ENCODE measurements around the gene CPD. TPM values are rescaled to one million over a fixed set of nuclear protein-coding genes. Genes with fewer than 3 reads are reported as not detected.
A peak's percentile ranks its signal among the peaks of the same experiment; 100 is the strongest.

The CPD gene
- 10 to 100 TPM; 33.7 to 99.5 (median 42.2) TPM for total RNA-seq
- polyA plus RNA-seq = 10 to 100 TPM in 1 of 3 donors, 1 to 10 TPM in 2; 3.9 to 13.7 (median 6.6) TPM

- DNase-seq = peak; percentile 98
- TF ChIP-seq CTCF (IDR thresholded peaks at IDR 0.05) = no peak
- TF ChIP-seq POLR2A (IDR thresholded peaks at IDR 0.05) = peak; percentile 77 to 83
- peak; percentile 84 to 97 (median 94) for TF ChIP-seq POLR2AphosphoS5 (IDR thresholded peaks at IDR 0.05)
- Histone ChIP-seq H3K4me1 (peaks cover 0 to 41% (median 30%) of the 10 kb centered on the region in 4 donors), H3K9me3 (no peaks in the 10 kb centered on the region), H3K27ac (peak within 1 kb of the TSS; percentile 89 to 94 (median 94)), H3K4me3 (peak within 1 kb of the TSS; percentile 82 to 98 (median 90)), H3K36me3 (no peaks in the 10 kb centered on the region), H3K27me3 (no peaks in the 10 kb centered on the region)
- WGBS, 2 donors = 0 to 1% methylated on average over 59 of the region's 59 CpGs
- intact Hi-C loops (cut with DNase I) = loop anchor here (2.0 to 5.0 kb wide), 2 partner anchors 86 to 262 kb away; partner anchors contain the start of gene NSRP1
Observed at GRCh38 chr17:30378825-30379302, at the start of gene CPD. CPD (plus strand) TSS chr17:30378927; CDS start chr17:30378981, 54 bp downstream.

GRCh38 chr17:30332057-30332542 lies 46.6 kb upstream of the CPD start:
- TF ChIP-seq POLR2AphosphoS5 (IDR thresholded peaks at IDR 0.05) (no peak), CTCF (IDR thresholded peaks at IDR 0.05) (no peak), EP300 (IDR thresholded peaks at IDR 0.05) (no peak), POLR2A (IDR thresholded peaks at IDR 0.05) (no peak)
- H3K4me1 ChIP-seq = no peaks in the 10 kb centered on the region
- 12 to 26% methylated on average over 4 of the region's 4 CpGs for whole genome bisulfite sequencing, 2 donors
- no peak for DNase-seq
- intact Hi-C loops (cut with DNase I) = no loop called here
- peaks cover 0 to 4% (median 0%) of the 10 kb centered on the region in 3 donors for H3K27me3 ChIP-seq
- no peaks in the 10 kb centered on the region for H3K36me3 ChIP-seq
- no peak overlapping the region for H3K27ac ChIP-seq
- H3K4me3 ChIP-seq = no peak overlapping the region
- H3K9me3 ChIP-seq = no peaks in the 10 kb centered on the region

- 48 to 83% methylated on average over 9 of the region's 9 CpGs for whole genome bisulfite sequencing, 2 donors
- no peak within 1 kb of the TSS for H3K4me3 ChIP-seq
- no peaks in the 10 kb centered on the region for H3K9me3 ChIP-seq
- TF ChIP-seq EP300 (IDR thresholded peaks at IDR 0.05) (no peak), POLR2AphosphoS5 (IDR thresholded peaks at IDR 0.05) (no peak), POLR2A (IDR thresholded peaks at IDR 0.05) (no peak), CTCF (IDR thresholded peaks at IDR 0.05) (no peak)
- no peaks in the 10 kb centered on the region for H3K36me3 ChIP-seq
- H3K27ac ChIP-seq = no peak within 1 kb of the TSS
- H3K27me3 ChIP-seq = peaks cover 0 to 4% (median 0%) of the 10 kb centered on the region in 3 donors
- DNase-seq = no peak
- H3K4me1 ChIP-seq = no peaks in the 10 kb centered on the region
- intact Hi-C loops (cut with DNase I) = no loop called here
Observed at GRCh38 chr17:30333503-30334360, 45.0 kb upstream of the CPD start, which contains the start of gene TMIGD1. TMIGD1 (minus strand) TSS chr17:30334057; CDS start chr17:30332133, 1,924 bp downstream.

GRCh38 chr17:30334421-30334820 lies 44.3 kb upstream of the CPD start:
- H3K9me3 ChIP-seq = no peaks in the 10 kb centered on the region
- WGBS, 2 donors = 88 to 94% methylated on average over 4 of the region's 4 CpGs
- no peaks in the 10 kb centered on the region for H3K27me3 ChIP-seq
- DNase-seq = no peak
- intact Hi-C loops (cut with DNase I) = no loop called here
- no peaks in the 10 kb centered on the region for H3K4me1 ChIP-seq
- H3K27ac ChIP-seq = no peak overlapping the region
- no peak for TF ChIP-seq CTCF (IDR thresholded peaks at IDR 0.05)
- TF ChIP-seq POLR2AphosphoS5 (IDR thresholded peaks at IDR 0.05) = no peak
- no peak for TF ChIP-seq POLR2A (IDR thresholded peaks at IDR 0.05)
- TF ChIP-seq EP300 (IDR thresholded peaks at IDR 0.05) = no peak
- no peak overlapping the region for H3K4me3 ChIP-seq
- H3K36me3 ChIP-seq = no peaks in the 10 kb centered on the region

All from sigmoid colon (tissue), 7 donors.